Endothelial cell of umbilical vein (primary cell): ENCODE data around the gene SPSB3.

Experiments used
- CTCF ChIP-seq, 2 donors: IDR thresholded peaks; 1 replicate in 1 of 2; 2 replicates in 1 of 2; pipeline ENCODE4 v1.5.1; 2011; ENCODE audit warnings: low read length in 2 of 2, mild to moderate bottlenecking in 2 of 2, moderate library complexity in 2 of 2, control low read depth in 1 of 2, inconsistent platforms in 1 of 2, low read depth in 1 of 2; ENCODE audit not compliant: insufficient read depth in 1 of 2; ENCODE audit errors: extremely low read depth in 1 of 2
- EZH2 ChIP-seq: IDR thresholded peaks from 2 replicates; pipeline ENCODE4 v1.6.1; 2012; ENCODE audit warnings: borderline replicate concordance, low read depth, mild to moderate bottlenecking, moderate library complexity, low read length, inconsistent platforms; ENCODE audit not compliant: severe bottlenecking
- JUN ChIP-seq: IDR thresholded peaks from 2 replicates; pipeline ENCODE4 v1.6.1; 2011; ENCODE audit warnings: borderline replicate concordance, low read depth; ENCODE audit not compliant: insufficient read length, insufficient read depth
- MAX ChIP-seq: IDR thresholded peaks from 2 replicates; pipeline ENCODE4 v1.6.1; 2011; ENCODE audit not compliant: insufficient read depth, insufficient read length
- MYC ChIP-seq: IDR thresholded peaks from one replicate; pipeline ENCODE4 v1.6.1; 2011; ENCODE audit warnings: mild to moderate bottlenecking, low read depth, low read length
- POLR2A ChIP-seq: IDR thresholded peaks from 2 replicates; pipeline ENCODE4 v1.6.1; 2012; ENCODE audit warnings: low read depth, mild to moderate bottlenecking, control low read depth, low read length

- TF ChIP-seq CTCF (IDR thresholded peaks at IDR 0.05; ENCODE audit: extremely low read depth in 1 of 2, insufficient read depth in 1 of 2, low read depth in 1 of 2, low read length in 2 of 2), result no peak
- no peak for TF ChIP-seq EZH2
- no peak for TF ChIP-seq JUN
- no peak for TF ChIP-seq POLR2A
- no peak for TF ChIP-seq MYC
- TF ChIP-seq MAX, result no peak
Measured at GRCh38 chr16:1727651-1728624, 54.4 kb downstream of the SPSB3 start.
